ENCODE measurements around the gene TNFRSF13B.

Gene TNFRSF13B

GRCh38 chr17:16917671-16918394, 54.1 kb downstream of the TNFRSF13B start:
- Histone ChIP-seq H2BK120ac (ENCODE audit: low read depth, low read length) (no peak overlapping the region), H4K5ac (ENCODE audit: low read length) (no peak overlapping the region), H3K4me3 (ENCODE audit: low read length) (no peak overlapping the region), H3K27me3 (ENCODE audit: insufficient read depth, low read length, poor library complexity) (no peaks in the 10 kb centered on the region), H3K79me2 (ENCODE audit: control insufficient read depth, insufficient read depth, low read length) (no peaks in the 10 kb centered on the region), H3K9ac (ENCODE audit: low read length) (no peak overlapping the region), H2AK5ac (ENCODE audit: low read length) (no peak overlapping the region), H2BK15ac (replicated peaks; ENCODE audit: low read depth) (no peak overlapping the region), H3K79me1 (ENCODE audit: low read length) (no peaks in the 10 kb centered on the region), H4K8ac (ENCODE audit: low read depth, low read length) (no peak overlapping the region), H3K56ac (ENCODE audit: low read length) (no peak overlapping the region), H3K4me1 (ENCODE audit: control insufficient read depth, low read depth, low read length) (no peaks in the 10 kb centered on the region), H3K23ac (ENCODE audit: low read length) (no peak overlapping the region), H3K18ac (ENCODE audit: low read length) (no peak overlapping the region), H2BK5ac (ENCODE audit: low read length) (no peak overlapping the region), H3K4ac (ENCODE audit: low read depth, low read length) (no peak overlapping the region), H3K36me3 (ENCODE audit: control insufficient read depth, insufficient read depth, low read length) (no peaks in the 10 kb centered on the region), H3K4me2 (ENCODE audit: low read length) (no peak overlapping the region), H3K27ac (ENCODE audit: low read depth, low read length) (no peak overlapping the region)
- DNase-seq, result no peak
- no CpG with 5 or more reads among the region's 7 CpGs for WGBS (ENCODE audit: extremely low coverage, insufficient coverage, low lambda C conversion rate)

GRCh38 chr17:16916557-16916920, 55.4 kb downstream of the TNFRSF13B start:
- no peak overlapping the region for H3K9ac ChIP-seq (ENCODE audit: low read length)
- no peak overlapping the region for H4K5ac ChIP-seq (ENCODE audit: low read length)
- H3K79me1 ChIP-seq (ENCODE audit: low read length), result no peaks in the 10 kb centered on the region
- H3K56ac ChIP-seq (ENCODE audit: low read length), result no peak overlapping the region
- no peak overlapping the region for H2BK5ac ChIP-seq (ENCODE audit: low read length)
- H3K79me2 ChIP-seq (ENCODE audit: control insufficient read depth, insufficient read depth, low read length), result no peaks in the 10 kb centered on the region
- H2BK120ac ChIP-seq (ENCODE audit: low read depth, low read length), result no peak overlapping the region
- H2BK15ac ChIP-seq (replicated peaks; ENCODE audit: low read depth), result no peak overlapping the region
- no peaks in the 10 kb centered on the region for H3K36me3 ChIP-seq (ENCODE audit: control insufficient read depth, insufficient read depth, low read length)
- H3K18ac ChIP-seq (ENCODE audit: low read length), result no peak overlapping the region
- H3K4me1 ChIP-seq (ENCODE audit: control insufficient read depth, low read depth, low read length), result no peaks in the 10 kb centered on the region
- H3K27ac ChIP-seq (ENCODE audit: low read depth, low read length), result no peak overlapping the region
- no peak overlapping the region for H3K23ac ChIP-seq (ENCODE audit: low read length)
- no peaks in the 10 kb centered on the region for H3K27me3 ChIP-seq (ENCODE audit: insufficient read depth, low read length, poor library complexity)
- no peak overlapping the region for H2AK5ac ChIP-seq (ENCODE audit: low read length)
- H4K8ac ChIP-seq (ENCODE audit: low read depth, low read length), result no peak overlapping the region
- no peak for DNase-seq
- H3K4me3 ChIP-seq (ENCODE audit: low read length), result no peak overlapping the region
- no CpG with 5 or more reads among the region's 5 CpGs for WGBS (ENCODE audit: extremely low coverage, insufficient coverage, low lambda C conversion rate)
- no peak overlapping the region for H3K4ac ChIP-seq (ENCODE audit: low read depth, low read length)
- no peak overlapping the region for H3K4me2 ChIP-seq (ENCODE audit: low read length)

- DNase-seq, result peak; percentile 80
These were observed 56.0 kb downstream of the TNFRSF13B start for GRCh38 chr17:16915752-16916556.

GRCh38 chr17:16913463-16913862, 58.5 kb downstream of the TNFRSF13B start:
- Histone ChIP-seq H3K27ac (ENCODE audit: low read depth, low read length) (no peak overlapping the region), H3K9ac (ENCODE audit: low read length) (no peak overlapping the region)
- no CpG with 5 or more reads among the region's 2 CpGs for WGBS (ENCODE audit: extremely low coverage, insufficient coverage, low lambda C conversion rate)

More at GRCh38 chr17:16915752-16916556, 56.0 kb downstream of the TNFRSF13B start:
- Histone ChIP-seq H3K56ac (ENCODE audit: low read length) (no peak overlapping the region), H3K4me1 (ENCODE audit: control insufficient read depth, low read depth, low read length) (no peaks in the 10 kb centered on the region), H3K79me1 (ENCODE audit: low read length) (no peaks in the 10 kb centered on the region), H2BK5ac (ENCODE audit: low read length) (no peak overlapping the region), H3K18ac (ENCODE audit: low read length) (no peak overlapping the region), H3K9ac (ENCODE audit: low read length) (no peak overlapping the region), H2BK120ac (ENCODE audit: low read depth, low read length) (no peak overlapping the region), H3K23ac (ENCODE audit: low read length) (no peak overlapping the region), H2AK5ac (ENCODE audit: low read length) (no peak overlapping the region), H3K4ac (ENCODE audit: low read depth, low read length) (no peak overlapping the region), H3K27ac (ENCODE audit: low read depth, low read length) (no peak overlapping the region), H3K36me3 (ENCODE audit: control insufficient read depth, insufficient read depth, low read length) (no peaks in the 10 kb centered on the region), H3K27me3 (ENCODE audit: insufficient read depth, low read length, poor library complexity) (no peaks in the 10 kb centered on the region), H3K4me3 (ENCODE audit: low read length) (no peak overlapping the region), H4K5ac (ENCODE audit: low read length) (no peak overlapping the region), H3K4me2 (ENCODE audit: low read length) (no peak overlapping the region), H2BK15ac (replicated peaks; ENCODE audit: low read depth) (no peak overlapping the region), H3K79me2 (ENCODE audit: control insufficient read depth, insufficient read depth, low read length) (no peaks in the 10 kb centered on the region), H4K8ac (ENCODE audit: low read depth, low read length) (no peak overlapping the region)
- WGBS (ENCODE audit: extremely low coverage, insufficient coverage, low lambda C conversion rate), result no CpG with 5 or more reads among the region's 11 CpGs

GRCh38 chr17:16912021-16912962, 59.6 kb downstream of the TNFRSF13B start:
- H3K9ac ChIP-seq (ENCODE audit: low read length), result no peak overlapping the region
- no peak overlapping the region for H3K4ac ChIP-seq (ENCODE audit: low read depth, low read length)
- no CpG with 5 or more reads among the region's 17 CpGs for WGBS (ENCODE audit: extremely low coverage, insufficient coverage, low lambda C conversion rate)
- no peaks in the 10 kb centered on the region for H3K79me2 ChIP-seq (ENCODE audit: control insufficient read depth, insufficient read depth, low read length)
- H3K79me1 ChIP-seq (ENCODE audit: low read length), result no peaks in the 10 kb centered on the region
- no peak overlapping the region for H2BK15ac ChIP-seq (replicated peaks; ENCODE audit: low read depth)
- H3K56ac ChIP-seq (ENCODE audit: low read length), result no peak overlapping the region
- no peaks in the 10 kb centered on the region for H3K27me3 ChIP-seq (ENCODE audit: insufficient read depth, low read length, poor library complexity)
- H3K4me3 ChIP-seq (ENCODE audit: low read length), result no peak overlapping the region
- H3K23ac ChIP-seq (ENCODE audit: low read length), result no peak overlapping the region
- no peaks in the 10 kb centered on the region for H3K4me1 ChIP-seq (ENCODE audit: control insufficient read depth, low read depth, low read length)
- no peak for DNase-seq
- no peak overlapping the region for H3K18ac ChIP-seq (ENCODE audit: low read length)
- H2AK5ac ChIP-seq (ENCODE audit: low read length), result no peak overlapping the region
- H4K5ac ChIP-seq (ENCODE audit: low read length), result no peak overlapping the region
- no peak overlapping the region for H2BK120ac ChIP-seq (ENCODE audit: low read depth, low read length)
- H4K8ac ChIP-seq (ENCODE audit: low read depth, low read length), result no peak overlapping the region
- no peaks in the 10 kb centered on the region for H3K36me3 ChIP-seq (ENCODE audit: control insufficient read depth, insufficient read depth, low read length)
- no peak overlapping the region for H2BK5ac ChIP-seq (ENCODE audit: low read length)
- H3K27ac ChIP-seq (ENCODE audit: low read depth, low read length), result no peak overlapping the region
- no peak overlapping the region for H3K4me2 ChIP-seq (ENCODE audit: low read length)

More at GRCh38 chr17:16913463-16913862, 58.5 kb downstream of the TNFRSF13B start:
- H3K18ac ChIP-seq (ENCODE audit: low read length), result no peak overlapping the region
- H2BK5ac ChIP-seq (ENCODE audit: low read length), result no peak overlapping the region
- H3K27me3 ChIP-seq (ENCODE audit: insufficient read depth, low read length, poor library complexity), result no peaks in the 10 kb centered on the region
- no peak overlapping the region for H2AK5ac ChIP-seq (ENCODE audit: low read length)
- H3K23ac ChIP-seq (ENCODE audit: low read length), result no peak overlapping the region
- no peak overlapping the region for H2BK120ac ChIP-seq (ENCODE audit: low read depth, low read length)
- no peak overlapping the region for H3K56ac ChIP-seq (ENCODE audit: low read length)
- no peak overlapping the region for H3K4ac ChIP-seq (ENCODE audit: low read depth, low read length)
- no peaks in the 10 kb centered on the region for H3K4me1 ChIP-seq (ENCODE audit: control insufficient read depth, low read depth, low read length)
- H3K79me1 ChIP-seq (ENCODE audit: low read length), result no peaks in the 10 kb centered on the region
- no peak for DNase-seq
- H4K8ac ChIP-seq (ENCODE audit: low read depth, low read length), result no peak overlapping the region
- H4K5ac ChIP-seq (ENCODE audit: low read length), result no peak overlapping the region
- no peaks in the 10 kb centered on the region for H3K36me3 ChIP-seq (ENCODE audit: control insufficient read depth, insufficient read depth, low read length)
- H3K4me3 ChIP-seq (ENCODE audit: low read length), result no peak overlapping the region
- no peak overlapping the region for H3K4me2 ChIP-seq (ENCODE audit: low read length)
- H3K79me2 ChIP-seq (ENCODE audit: control insufficient read depth, insufficient read depth, low read length), result no peaks in the 10 kb centered on the region
- no peak overlapping the region for H2BK15ac ChIP-seq (replicated peaks; ENCODE audit: low read depth)
